HG03103 (cell line): ENCODE results near the gene ATP13A5.

Experiments
- ATAC-seq: cut with Tn5 transposase; IDR thresholded peaks from one replicate; pipeline ENCODE4 v1.9.1; 2021; ENCODE audit warnings: low read depth; ENCODE audit not compliant: unreplicated experiment

ATP13A5 gene

DNA sequence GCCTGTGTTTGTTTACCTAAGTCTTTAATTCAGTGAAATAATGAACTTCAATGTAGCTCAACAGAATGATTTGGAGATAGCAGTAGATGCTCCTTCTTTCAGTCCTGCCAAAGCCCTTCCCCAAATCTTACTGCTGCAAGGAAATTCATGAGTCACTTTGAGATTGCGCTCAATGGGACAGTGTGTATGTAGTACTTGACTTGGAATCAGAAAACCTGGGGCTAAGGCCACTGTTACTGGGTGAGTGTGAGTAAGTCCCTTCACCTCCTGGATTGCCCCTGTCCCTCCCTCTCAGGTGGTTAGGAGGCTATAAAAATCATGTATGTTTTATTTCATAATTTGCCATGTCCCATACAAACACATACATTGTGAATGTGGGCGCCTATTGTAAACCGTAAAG, 29.9 kb downstream of the ATP13A5 start:
- ATAC-seq: no peak

DNA sequence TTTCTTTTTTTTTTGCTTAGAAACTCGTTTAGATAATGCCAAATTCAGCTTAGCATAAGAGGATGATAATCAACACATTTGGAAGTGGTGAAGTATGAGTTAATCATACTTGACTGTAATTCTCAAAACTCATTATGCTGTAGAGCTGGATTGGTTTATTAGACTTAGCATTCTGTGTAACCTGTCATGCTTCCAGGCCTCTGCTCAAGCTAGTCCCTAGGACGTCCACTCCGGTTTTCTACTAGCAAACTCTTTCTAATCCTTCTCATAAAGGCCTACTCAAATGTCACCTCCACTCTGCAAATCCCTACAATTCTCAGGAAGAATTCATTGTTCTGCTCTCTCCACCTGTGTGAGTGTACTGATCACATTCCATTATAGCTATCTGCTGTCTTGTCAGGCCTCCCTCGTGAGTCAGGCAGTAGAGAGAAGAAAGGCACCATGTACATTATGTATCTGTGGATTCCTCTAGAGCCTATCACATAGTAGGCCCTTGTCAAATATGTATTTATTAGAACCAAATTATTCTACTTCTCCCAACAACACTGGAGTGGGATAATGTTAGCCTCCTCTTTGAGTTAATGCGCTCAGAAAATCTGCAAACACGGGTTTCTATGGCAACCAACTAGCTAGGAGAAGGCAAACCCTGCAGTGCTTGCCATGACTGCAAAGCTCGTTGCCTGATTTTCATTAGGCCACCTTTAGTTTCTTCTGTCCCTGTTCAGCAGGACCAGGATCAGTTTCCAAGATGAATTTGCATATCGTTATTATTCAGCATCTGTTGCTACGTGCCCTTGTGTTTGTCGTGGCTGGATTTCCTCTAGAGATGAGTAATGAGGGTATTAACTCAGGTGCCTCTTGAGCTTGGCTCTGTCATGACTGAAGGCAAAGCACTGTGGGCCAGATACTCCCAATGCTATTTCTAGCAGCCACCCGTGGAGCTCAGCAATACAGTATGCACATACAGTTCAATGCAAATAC, 30.7 kb downstream of the ATP13A5 start:
- ATAC-seq: peak; percentile 62

DNA sequence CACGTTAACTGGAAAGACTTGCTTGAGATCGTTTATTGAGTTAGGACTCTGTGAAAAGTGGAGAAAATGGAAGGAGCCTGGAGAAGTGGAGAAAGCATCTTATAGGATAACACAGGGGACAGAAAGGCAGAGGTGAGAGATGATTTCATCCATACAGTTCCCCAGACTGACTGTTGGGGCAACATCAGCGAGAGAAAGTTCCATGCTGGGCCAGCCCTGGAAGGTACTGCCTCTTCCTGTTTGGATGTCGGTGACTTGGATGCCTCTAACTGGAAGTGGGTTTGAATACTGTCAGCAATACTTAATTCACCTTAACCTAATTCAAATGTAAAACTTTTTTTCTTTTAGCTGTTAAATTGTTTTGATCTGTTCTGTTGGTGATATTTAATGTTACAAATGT, 32.3 kb downstream of the ATP13A5 start:
- no peak for ATAC-seq

DNA sequence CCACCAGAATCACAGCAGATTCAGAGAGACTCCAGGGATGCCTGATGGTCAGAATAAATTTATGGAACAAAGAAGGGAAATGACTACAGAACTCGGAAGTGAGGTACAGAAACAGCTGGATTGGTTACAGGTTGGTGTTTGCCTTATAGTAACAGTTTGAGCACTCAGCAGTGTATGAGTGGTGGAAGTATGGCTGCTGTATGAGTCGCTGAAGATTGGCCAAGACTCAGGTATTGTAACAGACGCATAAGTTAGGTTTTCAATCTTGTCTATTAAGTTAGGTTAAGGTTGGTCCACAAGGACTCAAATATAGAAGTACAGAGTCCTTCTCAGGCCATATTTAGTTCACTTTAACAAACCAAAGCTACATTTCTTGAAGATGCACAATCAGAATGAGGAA, 33.1 kb downstream of the ATP13A5 start:
- no peak for ATAC-seq

DNA sequence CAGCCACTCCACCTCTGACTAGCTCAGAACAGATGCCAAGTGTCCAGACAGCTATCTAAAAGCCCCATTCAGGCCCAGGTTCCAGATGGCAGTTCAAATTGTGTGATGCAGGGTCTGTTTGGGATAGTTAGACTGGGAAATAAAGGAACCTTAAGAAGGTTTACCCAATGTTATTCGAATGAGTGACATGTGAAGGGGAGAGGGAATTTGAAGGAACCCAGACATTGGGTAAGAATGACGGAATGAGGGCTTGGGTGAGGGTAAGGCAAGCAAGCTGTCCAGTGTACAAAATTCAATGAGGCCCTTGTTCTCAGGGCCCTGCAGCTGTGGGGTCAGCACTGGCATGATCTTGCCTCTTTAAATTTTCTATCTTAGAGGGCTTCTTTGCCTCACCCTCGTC, 34.1 kb downstream of the ATP13A5 start:
- ATAC-seq: no peak

DNA sequence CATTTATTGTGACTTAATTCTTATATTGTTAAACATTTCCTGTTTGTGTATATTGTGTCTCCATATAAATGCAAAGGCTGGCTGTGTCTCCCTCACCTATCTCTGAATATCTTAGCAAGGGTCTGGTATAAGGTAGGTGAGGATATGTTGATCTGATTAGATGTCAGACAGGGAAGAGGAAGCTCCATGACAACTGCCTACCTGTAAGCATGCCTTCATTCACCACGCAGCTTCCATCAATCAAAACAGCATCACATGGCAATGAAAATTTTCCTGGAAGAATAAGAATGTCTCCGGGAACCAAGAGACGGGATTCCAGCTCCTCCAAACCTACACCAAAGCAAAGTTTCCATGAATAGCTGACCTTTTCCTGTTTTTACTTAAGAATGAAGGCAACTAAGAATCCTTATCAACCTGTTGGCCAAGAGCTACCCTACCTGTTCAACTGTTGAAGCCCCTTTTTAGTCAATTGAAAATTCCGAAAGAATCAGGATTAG, 34.8 kb downstream of the ATP13A5 start:
- no peak for ATAC-seq

DNA sequence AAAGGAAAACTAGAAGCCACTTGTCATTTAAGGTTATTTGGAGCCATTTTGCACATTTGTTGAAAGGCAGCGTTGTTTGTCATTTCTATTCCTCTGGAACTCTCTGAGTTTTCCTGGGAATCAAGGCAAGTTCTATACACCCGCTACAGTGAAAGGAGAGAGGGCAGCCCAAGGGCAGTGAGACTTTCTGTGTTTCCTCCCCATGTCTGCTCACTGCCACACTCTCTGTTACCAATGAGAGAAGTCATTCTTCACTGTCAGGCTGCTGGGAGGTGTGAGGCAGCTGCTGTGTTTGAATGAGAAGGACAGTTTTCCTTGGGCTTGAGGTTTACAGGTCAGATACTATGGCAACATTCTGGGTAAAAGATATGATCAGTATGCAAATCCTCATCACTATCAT, 36.0 kb downstream of the ATP13A5 start:
- ATAC-seq: no peak

DNA sequence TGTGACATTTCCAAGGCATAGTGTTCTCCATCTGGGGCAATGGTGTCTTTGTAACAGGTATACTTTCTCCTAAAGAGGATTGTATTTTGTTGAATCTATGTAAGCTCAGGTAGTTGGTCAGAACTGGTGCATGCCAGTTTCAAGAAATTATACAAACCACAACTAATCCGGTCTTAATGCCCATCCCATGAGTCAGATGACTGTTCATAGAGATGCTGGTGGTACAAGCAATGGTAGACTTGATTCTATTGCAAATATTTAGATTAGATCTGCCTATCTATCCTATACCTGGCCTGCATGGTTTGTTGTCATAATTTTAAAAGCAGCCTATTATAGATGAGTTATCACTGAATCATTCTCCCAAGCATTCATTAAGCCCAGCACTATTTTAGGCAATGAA, 43.5 kb downstream of the ATP13A5 start:
- ATAC-seq: no peak

DNA sequence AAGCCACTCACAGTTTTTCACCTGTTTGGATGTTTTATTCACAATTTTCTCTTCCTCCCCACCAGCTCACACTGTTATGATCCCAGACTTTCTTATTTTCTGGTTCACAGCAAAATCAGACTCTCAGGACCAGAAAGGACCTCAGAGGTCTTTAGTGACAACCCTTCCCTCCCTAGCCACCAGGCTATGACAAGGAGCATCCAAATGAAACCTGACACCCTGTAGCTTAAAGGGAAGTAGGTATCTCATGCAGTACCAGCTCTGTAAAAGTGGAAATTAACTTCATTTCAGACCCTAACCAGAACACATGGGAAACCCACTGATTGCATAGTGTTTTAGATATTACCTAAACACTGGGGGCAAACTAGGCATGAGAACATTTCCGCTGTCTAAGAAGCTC, 45.3 kb downstream of the ATP13A5 start:
- ATAC-seq: no peak

DNA sequence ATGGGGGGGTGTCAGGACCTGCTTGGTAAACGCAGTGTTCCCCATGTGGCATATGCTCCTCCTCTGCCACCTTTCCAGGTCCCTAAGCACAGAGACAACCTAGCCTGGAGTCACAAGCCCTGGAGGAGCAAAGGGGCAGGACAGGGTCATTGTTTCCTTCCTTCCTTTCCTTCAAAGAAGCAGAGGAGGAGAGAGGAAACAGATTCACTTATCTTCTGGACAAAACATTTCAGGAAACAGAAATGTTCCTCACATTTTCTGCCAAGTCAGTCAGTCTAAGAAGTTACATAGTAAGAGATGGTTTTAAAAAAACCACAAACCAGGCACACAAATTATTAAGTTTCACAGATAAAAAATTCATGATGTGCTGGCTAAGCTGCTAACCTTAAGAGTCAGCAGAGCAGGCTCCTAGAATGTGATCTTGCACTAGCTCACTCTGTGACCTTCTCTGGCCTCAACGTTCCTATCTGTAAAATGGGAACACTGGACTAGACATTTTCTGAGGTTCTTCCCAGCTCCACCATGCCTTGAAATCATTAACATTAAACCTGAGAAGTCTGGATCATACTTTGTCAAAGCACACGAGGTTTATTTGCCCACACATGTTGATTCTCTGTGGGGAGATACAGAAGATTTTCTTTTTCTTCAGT, 47.9 kb downstream of the ATP13A5 start:
- ATAC-seq: no peak

DNA sequence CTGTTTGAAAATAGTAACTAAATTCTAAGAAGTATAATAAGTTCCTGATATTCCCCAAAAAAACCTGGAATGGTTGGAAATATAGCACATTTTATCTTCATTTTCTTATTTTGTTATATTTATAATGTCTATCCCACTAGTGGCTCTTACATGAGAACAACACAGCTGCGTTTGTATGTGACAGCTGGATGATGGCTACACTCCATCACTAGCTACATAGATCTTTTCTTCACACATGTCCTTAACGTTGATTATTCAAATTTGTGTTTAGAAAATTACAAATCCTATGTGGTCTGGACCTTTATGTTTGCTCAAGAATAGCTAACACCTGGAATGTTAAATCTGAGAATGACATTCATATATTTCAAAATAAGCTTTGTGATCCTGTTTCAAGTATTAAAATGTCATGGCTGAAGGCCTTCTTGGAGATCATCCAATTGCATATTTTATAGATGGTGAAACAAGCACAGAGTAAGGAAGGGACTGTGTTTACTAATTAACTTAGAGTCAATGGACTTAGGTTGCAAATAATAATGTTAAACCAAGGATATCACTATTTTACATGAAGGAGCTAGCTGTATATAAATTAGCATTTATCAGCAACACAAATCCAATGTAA, 60.8 kb downstream of the ATP13A5 start:
- ATAC-seq: no peak

DNA sequence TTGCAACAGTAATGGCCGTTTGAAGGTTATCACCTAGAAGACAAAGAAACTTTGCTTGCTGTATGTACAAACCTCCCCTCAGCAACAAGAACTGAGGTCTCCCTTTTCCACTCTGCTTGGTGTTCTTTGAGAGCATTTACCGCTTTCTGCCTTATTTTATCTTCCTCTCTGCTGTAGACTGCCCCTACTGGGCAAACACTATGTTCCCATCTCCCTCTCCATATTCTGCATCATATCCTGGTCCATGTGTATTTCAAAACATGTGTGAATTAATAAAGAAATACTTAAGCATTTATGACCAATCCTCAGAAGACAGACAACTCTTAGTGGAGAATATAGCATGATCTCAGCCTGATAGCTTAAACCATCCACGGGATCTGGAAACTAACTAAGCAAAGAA, 64.4 kb downstream of the ATP13A5 start:
- no peak for ATAC-seq

DNA sequence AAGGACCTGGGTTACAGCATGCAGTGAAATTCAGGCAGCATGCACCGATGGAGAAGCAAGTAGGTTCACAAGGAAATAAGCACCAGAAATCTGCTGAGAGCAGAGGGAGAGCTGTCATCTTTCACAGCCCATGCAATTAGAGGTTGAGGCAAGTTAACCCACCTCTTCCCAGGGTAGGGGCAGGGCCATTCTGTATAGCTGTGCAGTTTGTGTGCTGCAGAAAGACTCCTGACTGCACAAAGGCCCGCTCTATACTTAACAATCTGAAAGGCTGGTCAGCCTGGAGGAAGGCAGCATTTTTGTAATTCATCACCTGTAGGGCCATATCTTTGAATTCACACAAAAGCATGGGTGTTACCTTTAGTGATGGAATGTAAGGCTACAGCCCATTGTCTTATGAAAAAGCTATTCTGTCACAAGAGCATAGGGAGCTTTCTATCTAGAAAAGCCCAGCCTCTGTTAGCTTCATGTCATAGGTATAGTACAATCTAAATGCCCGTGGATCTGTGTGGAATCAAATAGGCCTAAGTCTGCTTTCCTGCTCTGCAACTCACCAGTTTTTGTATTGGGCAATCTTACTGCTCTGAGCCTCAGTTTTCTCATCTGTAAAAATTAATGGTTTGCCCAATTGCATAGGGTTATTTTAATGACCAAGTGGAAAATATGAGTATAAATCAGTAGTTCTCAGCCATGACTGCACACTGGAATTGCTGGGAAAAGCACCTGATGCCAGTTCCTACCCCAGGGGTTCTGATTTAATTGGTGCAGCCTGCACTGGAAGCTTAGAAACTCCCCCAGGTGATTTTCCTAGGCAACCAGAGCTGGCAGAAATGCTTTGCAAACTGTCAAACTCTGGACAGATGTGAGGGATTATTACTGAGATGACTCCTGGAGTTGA, 65.2 kb downstream of the ATP13A5 start:
- no peak for ATAC-seq

DNA sequence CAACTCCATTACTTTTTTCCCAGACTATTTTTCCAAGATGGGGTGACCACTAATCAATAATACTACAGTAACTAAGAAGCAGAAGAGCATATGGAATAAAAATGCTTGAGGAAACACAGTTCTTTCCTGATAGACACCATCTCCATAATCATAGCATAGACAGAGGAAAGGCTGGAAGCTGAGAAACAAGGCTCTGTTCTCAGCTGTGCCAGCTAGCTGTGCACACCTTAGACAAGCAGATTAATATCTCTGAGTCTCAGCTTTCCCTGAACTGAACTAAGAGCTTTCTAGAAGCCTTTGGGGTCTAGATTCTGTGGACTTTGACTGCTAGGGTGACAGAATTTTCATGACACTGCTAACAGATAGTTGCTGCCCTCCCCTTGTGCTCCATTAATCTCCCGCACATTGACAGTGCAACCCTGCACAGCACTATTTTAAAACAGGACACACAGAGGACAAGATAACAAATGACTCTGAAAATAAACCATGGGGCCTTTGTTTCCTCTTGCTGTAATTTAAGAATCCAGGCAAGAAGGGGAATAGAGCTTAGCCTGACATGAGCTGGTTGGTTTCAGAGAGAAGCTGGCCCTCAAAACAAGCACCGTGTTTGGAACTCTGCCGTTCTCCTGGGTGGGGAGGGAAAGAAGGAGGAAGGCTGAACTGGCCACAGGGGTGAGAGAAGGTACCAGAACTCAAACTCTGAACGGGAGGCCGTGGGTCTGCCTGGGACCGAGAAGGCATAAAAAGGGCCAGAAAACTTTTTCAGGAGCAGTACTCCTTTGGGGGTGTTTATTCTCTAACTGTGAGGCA, 67.4 kb downstream of the ATP13A5 start:
- ATAC-seq: no peak

DNA sequence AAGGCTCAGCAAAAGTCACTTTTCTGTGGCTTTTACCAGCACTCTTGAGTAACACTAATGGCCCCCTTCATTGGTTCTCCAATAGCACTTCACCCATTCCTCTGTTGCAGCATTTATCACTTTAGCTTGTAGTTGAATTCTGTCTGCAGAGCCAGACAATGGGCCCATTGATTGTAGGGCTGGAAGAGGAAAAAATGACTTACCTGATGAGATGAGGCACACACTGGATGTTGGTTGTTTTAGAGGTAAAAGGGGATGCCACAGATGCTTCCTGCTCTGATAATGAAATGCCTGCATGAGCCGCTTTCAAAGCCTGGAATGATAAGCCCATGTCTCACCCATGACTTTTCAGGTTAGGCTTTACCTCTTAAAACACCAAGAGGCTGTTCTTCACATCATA, 73.2 kb downstream of the ATP13A5 start:
- no peak for ATAC-seq

DNA sequence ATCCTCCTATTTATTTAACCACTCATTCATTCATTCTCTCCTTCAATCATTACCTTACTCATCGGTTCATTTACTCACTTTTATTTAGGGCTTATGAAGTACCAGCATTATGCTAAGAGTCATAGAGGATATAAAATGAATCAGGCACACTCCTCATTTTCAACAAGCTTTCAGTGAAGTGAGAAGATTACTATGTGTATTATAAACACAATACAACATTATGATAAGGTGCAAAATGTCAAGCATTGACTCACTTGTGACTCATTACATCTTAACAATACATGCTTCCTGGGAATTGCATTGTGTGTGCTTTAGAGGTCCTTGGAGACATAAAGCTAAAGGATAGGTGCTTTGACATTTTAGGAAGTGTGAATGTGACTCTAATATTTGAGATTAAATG, 77.1 kb downstream of the ATP13A5 start:
- no peak for ATAC-seq

DNA sequence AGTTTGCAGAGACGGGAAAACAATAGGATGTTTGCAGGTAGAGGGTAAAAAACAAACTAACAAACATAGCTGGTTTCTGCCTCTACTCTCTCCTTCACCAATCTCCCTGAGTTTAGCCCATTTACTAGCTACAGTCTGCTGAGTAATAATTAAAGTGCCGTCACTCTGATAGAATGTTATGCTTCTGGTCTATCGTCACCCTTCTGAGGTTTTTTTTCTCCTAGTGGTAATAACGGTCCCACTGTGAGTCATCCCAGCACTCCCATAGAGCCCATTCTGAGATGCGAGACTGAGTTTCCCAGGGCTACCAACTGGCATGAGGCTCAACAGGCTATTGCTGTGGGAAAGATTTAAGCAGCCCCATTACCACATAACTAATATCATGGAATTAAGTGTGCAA, 81.1 kb downstream of the ATP13A5 start:
- ATAC-seq: no peak

DNA sequence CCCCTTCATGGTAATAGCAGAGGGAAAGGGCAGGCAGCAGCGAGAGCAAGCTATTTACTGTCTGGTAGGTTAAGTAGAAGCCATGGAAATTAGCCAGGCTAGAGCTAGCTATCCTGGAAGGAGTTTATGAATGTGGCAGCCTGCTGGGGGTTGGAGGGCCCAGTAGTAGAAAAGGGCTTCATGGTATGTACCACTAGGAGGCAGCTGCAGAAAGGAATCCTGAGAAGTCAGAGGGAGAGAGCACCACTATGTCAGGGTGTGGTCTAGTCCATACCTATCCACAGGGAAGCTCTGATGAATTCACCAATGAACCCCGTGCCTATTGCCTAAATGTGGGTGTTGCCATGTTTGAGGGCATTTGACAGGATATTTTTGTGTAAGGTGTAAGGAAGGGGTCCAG, 82.6 kb downstream of the ATP13A5 start:
- ATAC-seq: no peak

DNA sequence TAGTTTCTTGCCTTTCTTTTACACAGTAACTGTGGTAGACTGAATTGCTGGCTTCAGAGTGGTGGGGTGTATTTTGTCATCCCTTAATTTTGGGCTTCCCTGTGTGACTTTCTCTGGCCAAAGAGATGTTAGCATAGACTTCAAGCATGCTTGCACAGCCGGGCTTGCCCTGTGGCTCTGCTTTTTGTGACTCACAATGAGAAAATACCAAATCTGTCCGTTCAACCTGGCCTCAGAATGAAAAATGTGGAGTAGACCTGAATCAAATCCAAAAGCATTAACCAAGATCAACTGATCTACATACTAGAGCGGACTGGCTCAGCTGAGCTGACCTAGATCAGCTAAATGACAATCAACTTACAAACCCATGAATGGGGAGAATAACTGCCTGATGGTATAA, 86.2 kb downstream of the ATP13A5 start:
- ATAC-seq: no peak
